GM18498 (cell line): Measurements from ENCODE around the gene PMIS2.

ENCODE experiments used
- ATAC-seq: cut with Tn5 transposase; IDR thresholded peaks from one replicate; pipeline ENCODE4 v1.9.1; 2021; ENCODE audit warnings: mild to moderate bottlenecking, moderate library complexity; ENCODE audit not compliant: unreplicated experiment

PMIS2 gene

GRCh38 chr19:35585848-35586247, at the start of gene PMIS2:
PMIS2 (plus strand) TSS chr19:35586173; CDS start chr19:35586260, 87 bp downstream.
- no peak for ATAC-seq

GRCh38 chr19:35539314-35539713, 46.7 kb upstream of the PMIS2 start:
- ATAC-seq: no peak

GRCh38 chr19:35539850-35540249, 46.1 kb upstream of the PMIS2 start:
- no peak for ATAC-seq

GRCh38 chr19:35540356-35540927, 45.5 kb upstream of the PMIS2 start:
- ATAC-seq: no peak

- no peak for ATAC-seq
These were observed 43.8 kb upstream of the PMIS2 start for GRCh38 chr19:35542209-35542608.

- ATAC-seq: no peak
These were observed 42.5 kb upstream of the PMIS2 start for GRCh38 chr19:35543280-35544109.

GRCh38 chr19:35544110-35544802, 41.7 kb upstream of the PMIS2 start:
- no peak for ATAC-seq

- peak; percentile 80 for ATAC-seq
These were observed 40.7 kb upstream of the PMIS2 start, which contains the start of gene TMEM147 for GRCh38 chr19:35545001-35545854. TMEM147 (plus strand) TSS chr19:35545626; CDS start chr19:35545740, 114 bp downstream.

- ATAC-seq: peak; percentile 56
These were observed 40.1 kb upstream of the PMIS2 start for GRCh38 chr19:35545855-35546381.

- ATAC-seq: no peak
These were observed 39.4 kb upstream of the PMIS2 start for GRCh38 chr19:35546532-35546931.

GRCh38 chr19:35549174-35549788, 36.7 kb upstream of the PMIS2 start:
- no peak for ATAC-seq

- ATAC-seq: no peak
These were observed 36.0 kb upstream of the PMIS2 start for GRCh38 chr19:35549879-35550523.

GRCh38 chr19:35551091-35551810, 34.7 kb upstream of the PMIS2 start:
- ATAC-seq: no peak

GRCh38 chr19:35552534-35553384, 33.2 kb upstream of the PMIS2 start:
- ATAC-seq: no peak

- ATAC-seq: no peak
These were observed 32.5 kb upstream of the PMIS2 start for GRCh38 chr19:35553385-35554000.

GRCh38 chr19:35554076-35554475, 31.9 kb upstream of the PMIS2 start:
- no peak for ATAC-seq

- no peak for ATAC-seq
These were observed 30.5 kb upstream of the PMIS2 start for GRCh38 chr19:35555301-35556005.
